HG02763 (cell line): ENCODE results near the gene NDUFAF8.

ENCODE experiments used
- ATAC-seq: cut with Tn5 transposase; IDR thresholded peaks from one replicate; pipeline ENCODE4 v1.9.1; 2021; ENCODE audit warnings: mild to moderate bottlenecking, moderate library complexity; ENCODE audit not compliant: unreplicated experiment

The NDUFAF8 gene

GRCh38 chr17:81288715-81289114 is 49.6 kb downstream of the NDUFAF8 start:
- ATAC-seq, result no peak

- ATAC-seq, result no peak
Observed at GRCh38 chr17:81289627-81290026, 50.5 kb downstream of the NDUFAF8 start.

- ATAC-seq, result no peak
Observed at GRCh38 chr17:81290230-81290629, 51.1 kb downstream of the NDUFAF8 start.
